ENCODE measurements around the gene CYP19A1.
"Not testable (repeated sequence)": the region's sequence is repeated elsewhere in the genome, so short reads cannot be mapped to it uniquely, and the experiment has no call there.

CYP19A1 gene

GRCh38 chr15:51201581-51201980 is 136.8 kb downstream of the CYP19A1 start:
- no peak for DNase-seq

GRCh38 chr15:51200792-51201191 is 137.6 kb downstream of the CYP19A1 start:
- DNase-seq, result no peak

- DNase-seq, result no peak
Measured at GRCh38 chr15:51199541-51199940, 138.9 kb downstream of the CYP19A1 start.

- DNase-seq, result peak; percentile 39
Measured at GRCh38 chr15:51198701-51199232, 139.6 kb downstream of the CYP19A1 start.

- no peak for DNase-seq
Measured at GRCh38 chr15:51195459-51195858, 142.9 kb downstream of the CYP19A1 start.

- DNase-seq, result no peak
Measured at GRCh38 chr15:51193979-51194378, 144.4 kb downstream of the CYP19A1 start.

GRCh38 chr15:51193526-51193925 is 144.9 kb downstream of the CYP19A1 start:
- DNase-seq, result peak; percentile 53

- DNase-seq, result peak; percentile 81
Measured at GRCh38 chr15:51192521-51193280, 145.7 kb downstream of the CYP19A1 start.

GRCh38 chr15:51191766-51192165 is 146.6 kb downstream of the CYP19A1 start:
- no peak for DNase-seq

- no peak for DNase-seq
Measured at GRCh38 chr15:51191072-51191670, 147.2 kb downstream of the CYP19A1 start.

- DNase-seq, result no peak
Measured at GRCh38 chr15:51190424-51191068, 147.8 kb downstream of the CYP19A1 start.

- DNase-seq, result no peak
Measured at GRCh38 chr15:51189669-51190385, 148.6 kb downstream of the CYP19A1 start.

- DNase-seq, result not testable (repeated sequence)
Measured at GRCh38 chr15:51188791-51189190, 149.6 kb downstream of the CYP19A1 start.

GRCh38 chr15:51186891-51187290 is 151.5 kb downstream of the CYP19A1 start:
- no peak for DNase-seq

- no peak for DNase-seq
Measured at GRCh38 chr15:51186181-51186705, 152.2 kb downstream of the CYP19A1 start.

GRCh38 chr15:51185213-51186159 is 152.9 kb downstream of the CYP19A1 start:
- no peak for DNase-seq

GRCh38 chr15:51184627-51185026 is 153.8 kb downstream of the CYP19A1 start:
- DNase-seq, result no peak

GRCh38 chr15:51183076-51183475 is 155.3 kb downstream of the CYP19A1 start:
- DNase-seq, result no peak

- no peak for DNase-seq
Measured at GRCh38 chr15:51181905-51182304, 156.5 kb downstream of the CYP19A1 start.

GRCh38 chr15:51181221-51181620 is 157.2 kb downstream of the CYP19A1 start:
- no peak for DNase-seq

- DNase-seq, result no peak
Measured at GRCh38 chr15:51180534-51180933, 157.9 kb downstream of the CYP19A1 start.

- DNase-seq, result no peak
Measured at GRCh38 chr15:51180011-51180410, 158.4 kb downstream of the CYP19A1 start.
